ENCODE measurements around the gene BMP6.
A peak's percentile ranks its signal among the peaks of the same experiment; 100 is the strongest.

Gene BMP6

GRCh38 chr6:7910654-7911344 lies 184.9 kb downstream of the BMP6 start, which contains the start of gene TXNDC5:
TSS of gene TXNDC5 (minus strand) at chr6:7910788. CDS start at chr6:7910776, 12 bp downstream.
- peak; percentile 60 for DNase-seq

- DNase-seq = no peak
Observed at GRCh38 chr6:7911345-7911725, 185.4 kb downstream of the BMP6 start.

- no peak for DNase-seq
Observed at GRCh38 chr6:7912024-7912423, 186.1 kb downstream of the BMP6 start.

- DNase-seq = no peak
Observed at GRCh38 chr6:7912736-7913517, 187.0 kb downstream of the BMP6 start.

- no peak for DNase-seq
Observed at GRCh38 chr6:7914311-7914710, 188.4 kb downstream of the BMP6 start.

GRCh38 chr6:7914991-7915789 lies 189.3 kb downstream of the BMP6 start:
- no peak for DNase-seq

GRCh38 chr6:7916959-7917358 lies 191.1 kb downstream of the BMP6 start:
- DNase-seq = no peak

- no peak for DNase-seq
Observed at GRCh38 chr6:7917729-7918128, 191.8 kb downstream of the BMP6 start.

GRCh38 chr6:7918403-7918802 lies 192.5 kb downstream of the BMP6 start:
- no peak for DNase-seq

GRCh38 chr6:7919871-7920270 lies 194.0 kb downstream of the BMP6 start:
- DNase-seq = no peak

- DNase-seq = no peak
Observed at GRCh38 chr6:7920425-7920824, 194.5 kb downstream of the BMP6 start.

GRCh38 chr6:7921046-7921445 lies 195.1 kb downstream of the BMP6 start:
- DNase-seq = no peak

- DNase-seq = no peak
Observed at GRCh38 chr6:7921632-7922092, 195.8 kb downstream of the BMP6 start.

- DNase-seq = no peak
Observed at GRCh38 chr6:7922596-7922995, 196.7 kb downstream of the BMP6 start.

GRCh38 chr6:7924867-7925266 lies 199.0 kb downstream of the BMP6 start:
- no peak for DNase-seq
